GM19438 (cell line): ENCODE results near the gene CDCA8.
"Not testable (repeated sequence)": the region's sequence is repeated elsewhere in the genome, so short reads cannot be mapped to it uniquely, and the experiment has no call there.

ENCODE experiments used
- ATAC-seq: cut with Tn5 transposase; IDR thresholded peaks from one replicate; pipeline ENCODE4 v1.9.1; 2021; ENCODE audit warnings: low read depth; ENCODE audit not compliant: unreplicated experiment

The CDCA8 gene

DNA sequence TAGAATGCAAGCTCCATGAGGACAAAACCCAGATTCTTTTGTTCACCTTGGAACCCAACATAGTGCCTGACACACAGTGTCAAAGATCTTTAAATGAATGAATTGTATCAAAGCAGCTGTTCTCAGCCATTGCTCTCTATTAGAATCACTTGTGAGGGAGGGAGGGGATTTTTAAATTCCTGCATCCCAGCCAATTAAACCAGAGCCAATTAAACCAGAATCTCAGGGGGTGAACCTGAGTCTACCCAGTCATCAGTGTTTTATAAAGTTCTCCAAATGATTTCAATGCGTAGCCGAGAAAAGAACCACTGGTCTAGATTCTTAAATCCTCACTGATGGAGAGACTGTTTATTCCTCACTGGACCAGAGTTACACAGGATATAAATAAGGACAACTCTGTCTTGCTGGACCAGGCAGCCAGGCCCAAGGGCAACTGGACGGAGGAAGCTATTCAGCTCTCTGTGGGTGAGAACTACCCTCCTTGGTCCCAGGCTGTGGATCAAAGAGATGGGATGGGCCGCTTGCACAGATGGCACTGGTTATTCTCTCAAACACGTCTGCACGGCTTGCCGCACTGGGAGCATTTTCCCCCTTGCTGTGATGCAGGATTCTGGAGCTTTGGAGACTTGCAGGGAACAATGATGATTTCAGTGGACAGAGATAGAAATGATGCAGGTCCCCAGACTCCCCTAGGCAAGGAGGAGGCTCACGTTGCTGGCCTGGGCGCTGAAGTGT lies 20.0 kb upstream of the CDCA8 start:
- ATAC-seq, result no peak

DNA sequence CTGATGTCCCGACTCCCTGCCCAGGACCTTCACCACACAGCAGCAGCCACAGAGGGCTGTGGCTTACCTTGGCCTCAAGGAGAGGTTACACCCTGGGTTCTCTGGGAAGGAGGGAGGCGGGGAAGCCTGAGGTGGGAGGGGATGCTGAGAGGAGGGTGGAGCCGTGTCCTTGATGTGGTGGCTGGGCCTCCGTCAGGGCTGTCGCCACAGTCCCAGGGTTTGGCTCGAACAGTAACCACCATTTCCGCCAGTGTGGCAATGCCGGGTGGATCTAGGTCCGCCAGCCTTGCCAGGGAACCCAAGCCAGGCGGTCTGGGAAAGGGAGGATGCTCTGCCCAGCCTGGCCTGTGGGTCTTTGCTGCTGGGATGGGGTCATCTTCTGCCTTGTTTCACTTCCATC lies 18.4 kb upstream of the CDCA8 start:
- no peak for ATAC-seq

DNA sequence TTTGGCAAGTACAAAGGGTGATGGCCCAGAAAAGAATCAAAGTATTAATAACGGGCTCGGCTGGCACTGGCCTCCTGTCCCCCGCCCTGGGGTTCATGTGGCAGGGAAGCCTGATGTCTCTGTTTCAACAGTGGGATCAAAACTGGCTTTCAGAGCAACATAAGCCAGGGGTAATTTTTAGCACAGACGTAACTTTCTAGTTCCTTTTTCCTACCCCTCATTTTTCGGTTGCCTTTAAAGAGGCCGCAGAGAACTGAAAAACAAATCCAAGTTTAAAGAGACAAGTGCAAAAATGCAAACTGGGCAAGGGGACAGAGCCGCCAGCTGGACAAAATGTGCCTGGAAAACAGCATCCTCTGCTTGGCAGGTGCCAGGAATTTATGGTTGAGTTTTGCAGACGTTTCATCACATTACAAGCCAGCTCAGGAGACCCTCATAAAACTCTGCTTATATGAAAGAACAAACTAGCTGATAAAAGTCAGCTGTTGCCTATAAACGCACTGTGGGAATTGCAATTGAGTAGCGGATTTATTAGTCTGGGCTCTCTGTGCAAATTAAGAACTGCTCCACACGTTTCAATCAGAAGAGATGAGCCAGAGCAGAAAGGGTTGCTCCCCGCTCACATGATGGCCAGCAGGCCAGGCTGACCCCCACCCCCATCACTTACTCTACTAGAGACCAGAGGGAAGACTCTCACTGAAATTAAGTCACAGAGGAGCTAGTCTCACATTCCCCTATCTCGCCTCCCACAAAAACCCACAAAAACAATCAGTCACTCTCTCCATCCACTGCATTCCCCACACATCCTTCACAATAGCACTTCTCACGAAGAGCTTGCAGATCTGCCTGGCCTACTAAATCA lies 15.8 kb upstream of the CDCA8 start:
- ATAC-seq, result peak; percentile 61

DNA sequence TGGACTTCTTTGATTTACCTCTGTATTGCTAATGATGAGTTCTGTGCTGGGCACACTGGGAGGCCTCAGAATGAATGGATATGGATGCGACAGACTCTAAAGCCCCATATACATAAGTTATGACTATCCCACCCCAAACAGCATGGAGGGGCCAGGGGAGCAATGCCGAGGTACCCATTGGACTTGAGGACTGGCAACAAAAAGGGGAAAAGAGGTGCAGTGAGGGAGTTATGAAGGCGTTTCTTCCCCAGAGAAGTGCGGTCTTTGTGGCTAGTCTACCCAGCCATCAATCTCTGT lies 15.2 kb upstream of the CDCA8 start:
- no peak for ATAC-seq

DNA sequence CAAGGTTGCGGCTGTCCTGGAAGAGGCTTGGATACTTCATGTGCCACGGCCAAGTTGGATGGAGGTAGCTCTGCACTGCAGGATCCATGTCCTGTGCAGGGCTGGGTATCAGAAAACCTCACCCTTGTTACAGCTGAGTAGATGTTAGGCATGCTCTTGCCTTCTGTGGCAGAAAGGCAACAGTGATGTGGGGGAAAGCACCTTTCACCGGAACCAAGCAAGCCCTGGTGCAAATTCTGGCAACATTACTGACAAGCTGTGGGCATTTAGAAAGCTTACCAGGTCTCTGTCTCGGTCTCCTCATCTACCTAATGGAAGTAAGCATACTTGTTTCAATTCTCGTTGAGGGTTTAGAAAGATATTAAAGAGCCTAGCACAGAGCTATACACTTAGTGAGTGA lies 14.5 kb upstream of the CDCA8 start:
- ATAC-seq, result no peak

DNA sequence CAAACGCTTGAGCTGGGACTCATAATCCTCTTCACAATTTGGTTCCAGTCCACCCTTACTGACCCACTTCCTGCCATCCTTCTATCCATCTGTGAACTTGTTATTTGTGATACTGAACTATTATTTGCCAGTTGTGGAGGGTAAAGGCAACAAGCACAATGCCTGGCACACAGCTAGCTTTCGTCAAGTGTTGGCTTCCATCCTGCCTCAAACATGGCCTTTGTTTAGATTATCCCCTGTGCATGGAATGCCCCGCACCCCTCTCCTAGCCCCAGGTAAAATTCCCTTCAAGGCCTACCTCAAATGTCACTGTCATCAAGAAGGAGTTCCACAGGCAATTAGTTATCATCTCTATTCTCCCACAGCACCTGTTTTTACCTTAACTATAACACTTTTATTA lies 11.4 kb upstream of the CDCA8 start:
- no peak for ATAC-seq

DNA sequence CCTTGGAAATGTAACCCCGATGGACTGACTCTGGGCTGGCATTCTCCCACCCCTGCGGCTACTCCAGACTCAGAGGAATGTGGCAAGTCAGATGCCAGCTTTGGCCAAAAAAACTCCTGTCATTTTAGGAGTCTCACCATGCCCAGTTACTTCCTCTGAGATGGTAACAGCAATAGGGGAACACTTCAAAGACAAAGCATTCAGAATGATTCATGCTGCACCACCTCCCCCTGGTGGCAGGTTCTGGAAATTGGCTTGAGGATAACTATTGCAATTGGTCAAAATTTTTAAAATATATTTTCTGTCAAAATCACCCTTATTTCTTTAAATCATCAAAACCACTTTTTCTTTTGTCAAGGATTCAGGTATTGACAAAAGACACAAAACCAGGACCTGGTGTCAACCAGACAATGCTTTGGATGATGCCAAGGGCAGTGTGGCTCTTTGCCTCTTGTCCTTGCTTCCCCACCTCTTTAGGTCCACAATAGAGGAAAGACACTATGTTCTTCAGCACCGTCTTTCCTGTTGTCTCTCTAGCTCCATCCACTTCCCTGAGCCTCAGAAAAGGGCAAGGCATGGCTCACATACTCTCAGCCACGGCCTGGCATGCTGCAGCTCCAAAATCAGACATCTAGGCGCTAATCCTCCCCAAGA lies 9.9 kb upstream of the CDCA8 start:
- no peak for ATAC-seq

DNA sequence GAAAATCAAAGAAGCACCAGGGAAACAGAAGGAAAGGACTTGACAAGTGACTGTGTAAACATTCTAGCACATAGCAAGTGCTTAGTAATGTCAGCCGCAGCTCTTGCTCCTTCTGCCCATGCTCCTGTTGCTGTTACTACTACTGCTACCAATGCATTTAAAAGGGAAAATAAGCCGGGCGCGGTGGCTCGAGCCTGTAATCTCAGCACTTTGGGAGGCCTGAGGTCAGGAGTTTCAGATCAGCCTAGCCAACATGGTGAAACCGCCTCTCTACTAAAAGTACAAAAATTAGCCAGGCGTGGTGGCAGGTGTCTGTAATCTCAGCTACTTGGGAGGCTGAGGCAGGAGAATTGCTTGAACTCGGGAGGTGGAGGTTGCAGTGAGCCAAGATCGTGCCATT lies 8.1 kb upstream of the CDCA8 start:
- not testable (repeated sequence) for ATAC-seq

DNA sequence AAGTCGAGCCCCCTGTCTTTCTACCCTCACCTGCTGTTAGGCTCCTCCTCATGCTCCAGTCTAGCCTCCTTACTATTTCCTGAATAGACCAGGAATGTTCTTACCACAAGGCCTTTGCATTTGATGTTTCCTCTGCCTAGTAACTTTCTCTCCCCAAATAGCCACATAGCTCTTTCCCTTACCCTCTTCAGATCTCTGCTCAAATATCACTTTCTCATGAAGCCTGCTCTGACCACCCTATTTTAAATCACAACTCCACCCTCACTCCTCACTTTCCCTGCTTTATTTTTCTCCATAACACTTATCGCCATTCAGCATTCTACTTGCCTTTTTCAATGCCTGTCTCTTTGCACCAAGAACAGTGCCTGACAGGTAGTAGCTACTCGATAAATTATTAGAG lies 6.6 kb upstream of the CDCA8 start:
- ATAC-seq, result no peak

DNA sequence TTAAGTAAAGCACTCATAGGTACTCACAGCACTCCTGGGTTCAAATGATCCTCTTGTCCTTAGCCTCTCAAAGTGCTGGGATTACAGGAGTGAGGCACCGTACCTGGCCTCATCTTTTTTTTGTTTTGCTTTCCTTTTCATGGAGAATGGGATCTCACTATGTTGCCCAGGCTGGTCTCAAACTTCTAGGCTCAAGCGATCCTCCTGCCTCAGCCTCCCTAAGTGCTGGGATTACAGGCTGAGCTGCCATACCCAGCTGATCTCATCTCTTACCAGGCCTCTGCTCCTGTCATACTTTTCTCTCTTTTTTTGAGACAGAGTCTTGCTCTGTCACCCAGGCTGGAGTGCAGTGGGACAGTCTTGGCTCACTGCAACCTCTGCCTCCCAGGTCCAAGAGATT lies 4.6 kb upstream of the CDCA8 start:
- ATAC-seq, result not testable (repeated sequence)

DNA sequence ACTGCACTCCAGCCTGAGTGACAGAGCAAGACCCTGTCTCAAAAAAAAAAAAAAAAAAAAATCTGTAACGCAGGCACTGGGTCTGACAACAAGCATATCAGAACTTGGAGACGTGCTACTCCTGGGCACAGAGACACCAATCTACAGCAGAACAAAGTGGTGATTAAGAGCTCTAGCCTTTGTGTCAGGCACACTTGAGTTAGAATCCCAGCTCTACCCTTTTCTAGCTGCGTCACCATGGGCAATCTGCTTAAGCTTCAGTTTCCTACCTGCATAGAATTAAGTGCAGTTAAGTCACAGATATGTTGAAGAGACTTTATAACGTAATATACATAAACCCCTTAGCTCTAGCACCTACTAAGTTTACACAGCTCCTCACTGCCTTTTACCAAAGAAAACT lies 3.4 kb upstream of the CDCA8 start:
- no peak for ATAC-seq

DNA sequence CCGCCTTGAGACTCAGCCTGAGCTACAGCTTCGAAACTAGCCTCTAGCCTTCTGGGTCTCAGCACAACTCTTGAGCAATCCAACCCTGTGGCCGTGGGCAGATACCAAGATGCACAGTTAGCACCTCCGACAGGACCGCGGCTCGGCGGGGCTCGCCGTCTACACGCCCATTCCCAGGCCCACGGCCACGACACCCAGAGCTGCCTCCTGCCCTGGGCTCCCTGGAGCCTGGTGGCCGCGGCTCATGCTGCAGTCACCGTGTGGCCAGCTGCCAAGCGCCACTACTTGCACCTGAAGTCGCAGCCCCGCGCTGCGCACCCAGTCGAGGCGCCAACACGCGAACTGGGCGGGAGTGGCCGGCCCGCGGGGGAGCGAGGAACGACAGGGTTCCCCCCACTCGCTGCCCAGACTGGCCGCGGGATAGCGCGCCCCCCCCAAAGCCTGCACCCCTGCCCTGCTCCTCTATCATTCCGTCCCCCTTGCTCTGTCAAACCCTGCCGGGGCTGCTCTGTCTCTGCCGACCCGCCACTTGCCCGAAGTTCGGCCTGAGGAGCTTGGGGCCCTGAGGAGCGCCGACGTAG lies 729 bp upstream of the CDCA8 start:
- ATAC-seq, result peak; percentile 11

DNA sequence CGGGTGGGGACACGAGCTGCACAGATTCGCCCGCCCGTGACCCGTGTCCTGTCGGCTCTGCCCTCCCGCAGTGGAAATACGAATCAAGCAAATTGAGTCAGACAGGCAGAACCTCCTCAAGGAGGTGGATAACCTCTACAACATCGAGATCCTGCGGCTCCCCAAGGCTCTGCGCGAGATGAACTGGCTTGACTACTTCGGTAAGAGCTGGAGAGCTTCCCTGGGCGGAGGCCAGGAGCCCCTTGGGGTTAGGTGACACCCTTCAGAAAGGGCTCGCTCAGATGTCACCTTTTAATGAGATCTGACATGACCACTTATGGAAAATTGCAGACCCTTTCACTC lies 489 bp downstream of the CDCA8 start:
- ATAC-seq, result no peak

DNA sequence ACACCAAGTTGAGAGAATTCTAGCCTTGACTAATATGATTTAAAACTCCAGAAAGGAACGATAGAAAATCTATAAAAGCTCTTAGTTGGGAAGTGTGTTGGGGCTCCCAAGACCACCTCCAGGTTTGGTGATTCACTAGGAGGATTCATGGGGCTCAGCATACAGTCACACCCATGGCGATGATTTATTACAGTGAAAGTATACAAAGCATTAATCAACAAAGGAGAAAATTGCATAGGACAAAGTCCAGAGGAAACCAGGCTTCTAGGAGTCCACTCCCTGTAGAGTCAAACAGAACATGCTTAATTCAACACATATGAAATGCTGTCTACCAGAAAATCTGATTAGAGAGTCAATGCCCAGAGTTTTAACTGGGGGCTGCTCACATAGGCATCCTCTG lies 4.8 kb downstream of the CDCA8 start:
- ATAC-seq, result no peak

DNA sequence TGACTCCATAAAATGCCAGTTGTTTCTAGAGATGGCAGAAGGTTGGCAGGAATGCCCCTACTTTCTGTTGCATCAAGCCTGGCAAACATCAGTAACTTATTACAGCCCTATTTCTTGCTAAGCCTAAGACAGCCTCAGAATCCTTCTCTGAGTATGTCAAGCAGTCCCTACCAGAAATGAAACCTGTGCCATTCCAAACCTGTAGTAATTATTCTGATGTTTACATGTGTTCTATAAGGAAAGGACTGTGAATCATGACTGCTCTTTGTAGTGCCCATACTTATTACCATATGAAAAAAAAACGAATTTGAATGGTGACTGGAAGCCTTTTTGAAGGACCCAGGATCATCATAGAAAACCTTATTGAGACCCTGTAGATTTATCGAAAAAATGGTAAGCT lies 5.4 kb downstream of the CDCA8 start:
- no peak for ATAC-seq

DNA sequence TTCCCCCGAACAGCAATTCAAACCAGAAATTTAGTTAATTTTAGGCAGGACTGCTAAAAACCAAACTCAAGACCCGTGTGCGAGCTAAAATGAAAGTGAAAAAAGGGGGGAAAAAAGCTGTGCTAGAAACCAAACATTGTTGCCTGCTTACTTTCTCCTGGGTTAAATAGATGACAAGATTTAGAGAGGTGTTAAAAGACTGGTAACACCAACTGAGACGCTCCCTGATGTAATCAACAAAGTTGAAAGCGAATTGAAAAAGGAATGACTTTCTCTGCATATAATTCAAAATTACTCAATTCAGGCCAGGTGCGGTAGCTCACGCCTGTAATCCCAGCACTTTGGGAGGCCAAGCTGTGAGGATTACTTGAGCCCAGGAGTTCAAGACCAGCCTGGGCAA lies 6.8 kb downstream of the CDCA8 start:
- ATAC-seq, result no peak

DNA sequence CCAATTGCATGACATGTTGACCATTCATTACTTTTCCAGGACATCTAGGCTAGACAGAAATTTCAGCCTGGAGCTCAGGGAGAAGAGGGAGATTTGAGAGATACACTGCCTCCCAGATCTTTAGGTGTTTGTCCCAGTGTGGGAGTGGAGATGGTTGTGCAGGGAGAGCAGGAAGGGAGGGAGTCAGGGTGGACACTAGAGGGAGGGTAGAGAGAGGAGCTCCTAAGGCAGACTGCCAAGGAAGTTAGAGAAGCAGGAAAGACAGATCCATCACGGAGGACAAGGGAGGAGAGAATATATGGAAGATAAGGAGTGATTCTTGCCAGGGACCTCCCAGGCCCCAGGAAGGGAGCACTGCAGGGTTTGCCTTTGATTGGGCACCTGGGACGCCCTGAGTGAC lies 8.7 kb downstream of the CDCA8 start:
- ATAC-seq, result no peak

DNA sequence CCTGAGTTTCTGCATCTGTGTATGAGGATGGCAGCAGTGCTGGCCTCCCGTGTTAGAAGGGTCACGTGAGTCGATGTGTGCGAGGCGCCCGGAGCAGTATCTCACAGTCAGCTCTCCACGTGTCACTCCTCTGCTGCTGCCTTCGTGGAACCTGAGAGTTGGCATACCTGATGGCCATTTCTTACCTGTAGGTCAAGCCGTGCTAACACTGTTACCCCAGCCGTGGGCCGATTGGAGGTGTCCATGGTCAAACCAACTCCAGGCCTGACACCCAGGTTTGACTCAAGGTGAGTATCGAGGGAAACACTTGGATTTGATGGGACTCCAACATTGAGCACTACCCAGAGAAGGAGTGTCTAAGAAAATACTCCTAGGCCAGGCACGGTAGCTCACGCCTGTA lies 10.7 kb downstream of the CDCA8 start:
- no peak for ATAC-seq

DNA sequence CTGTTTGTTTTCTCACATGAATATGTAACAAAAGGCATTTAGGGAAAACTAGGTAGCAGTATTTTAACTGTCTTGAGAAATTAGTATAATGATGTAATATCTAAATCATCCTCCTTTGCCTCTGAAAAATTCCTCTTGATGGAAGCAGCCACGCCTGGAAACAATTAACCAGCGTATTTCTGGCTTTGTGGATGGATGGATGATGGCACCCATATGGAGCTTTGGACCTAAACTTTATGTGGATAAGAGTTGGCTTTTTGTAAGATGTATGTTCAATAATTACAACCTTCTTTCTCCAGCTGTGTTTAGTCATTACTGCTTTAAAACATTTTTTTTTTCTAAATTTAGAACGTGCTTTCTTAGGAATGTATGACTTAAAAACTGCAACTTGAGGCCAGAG lies 12.7 kb downstream of the CDCA8 start:
- no peak for ATAC-seq

DNA sequence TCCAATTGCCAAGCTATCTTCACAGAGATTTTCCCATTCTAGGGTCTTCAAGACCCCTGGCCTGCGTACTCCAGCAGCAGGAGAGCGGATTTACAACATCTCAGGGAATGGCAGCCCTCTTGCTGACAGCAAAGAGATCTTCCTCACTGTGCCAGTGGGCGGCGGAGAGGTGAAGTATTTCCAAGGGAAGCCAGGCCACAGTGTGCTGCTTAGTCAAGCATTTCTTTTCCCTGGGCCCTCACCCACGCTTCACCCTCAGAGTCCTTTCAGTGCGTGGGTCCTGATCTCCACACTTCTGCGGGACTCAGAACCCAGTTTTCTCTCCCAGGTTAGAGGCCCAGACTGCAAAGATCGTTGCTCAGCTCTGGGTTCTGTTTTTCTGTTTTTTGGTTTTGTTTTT lies 13.1 kb downstream of the CDCA8 start:
- ATAC-seq, result no peak

DNA sequence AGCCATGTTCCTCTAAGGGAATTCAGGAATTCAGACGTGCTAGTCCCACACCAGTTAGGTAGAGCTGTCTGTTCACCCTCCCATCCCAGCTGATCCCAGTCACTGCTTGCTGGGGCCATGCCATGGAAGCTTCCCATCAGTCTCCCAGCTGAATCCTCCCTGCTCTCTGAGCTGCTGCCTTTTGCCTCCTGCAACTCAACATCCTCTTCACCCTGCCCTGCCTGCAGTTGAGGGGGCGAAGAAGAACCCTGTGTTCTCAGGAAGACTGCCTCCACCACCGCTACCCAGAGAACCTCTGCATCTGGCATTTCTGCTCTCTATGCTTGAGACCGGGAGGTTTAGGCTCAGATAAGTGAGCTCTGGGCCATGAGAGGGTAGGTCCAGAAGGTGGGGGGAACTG lies 16.2 kb downstream of the CDCA8 start:
- ATAC-seq, result no peak

DNA sequence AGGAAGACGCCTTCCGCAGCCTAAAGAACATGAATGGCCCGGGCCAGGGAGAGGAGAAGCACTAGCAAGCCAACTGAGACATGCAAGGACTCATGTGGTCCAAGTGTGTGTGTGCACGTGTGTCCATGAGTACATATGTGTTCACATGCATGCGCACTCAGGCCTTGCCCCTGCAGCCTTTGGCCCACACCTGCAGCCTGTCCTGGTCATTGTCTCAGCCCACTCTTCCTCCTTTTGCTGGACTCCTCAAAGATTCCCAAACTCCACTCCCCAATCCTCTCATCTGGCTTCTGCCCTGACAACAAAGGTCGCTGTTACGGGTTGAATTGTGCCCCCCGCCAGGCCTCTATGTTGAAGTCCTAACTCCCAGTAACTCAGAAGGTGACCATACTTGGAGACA lies 21.9 kb downstream of the CDCA8 start:
- no peak for ATAC-seq
